SH-SY5Y (cell line): ENCODE data around the gene SOS1.

Experiments used
- GATA2 ChIP-seq: IDR thresholded peaks from 2 replicates; pipeline ENCODE4 v1.6.1; 2011; ENCODE audit warnings: mild to moderate bottlenecking, low read depth, low read length
- GATA3 ChIP-seq: IDR thresholded peaks from 2 replicates; pipeline ENCODE4 v1.6.1; 2011; ENCODE audit warnings: low read depth, mild to moderate bottlenecking, low read length, moderate library complexity

GRCh38 chr2:39153312-39153711, 32.5 kb upstream of the SOS1 start:
- TF ChIP-seq GATA2 (no peak), GATA3 (no peak)
